Kidney (tissue), 14 donors: ENCODE data around the gene SIGLEC9. TPM values are rescaled to one million over a fixed set of nuclear protein-coding genes. Genes with fewer than 3 reads are reported as not detected.
A peak's percentile ranks its signal among the peaks of the same experiment; 100 is the strongest.
"Not testable (repeated sequence)": the region's sequence is repeated elsewhere in the genome, so short reads cannot be mapped to it uniquely, and the experiment has no call there.

Experiments
- DNase-seq, 5 donors: peaks; one replicate each; pipeline ENCODE4 v3.0.0-alpha.2; 2013 to 2020
- FAIRE-seq: peaks from 2 replicates; lab custom pipeline; 2012; peaks lifted over from hg19 to GRCh38; lab: Jason Lieb, UNC
- H3K27ac ChIP-seq, 2 donors: one replicate each; pipeline ENCODE4 v1.7.0; 2013; ENCODE audit warnings: low read depth in 2 of 2, low read length in 2 of 2, inconsistent platforms in 1 of 2
- H3K27me3 ChIP-seq: one replicate; pipeline ENCODE4 v1.7.1; 2013; ENCODE audit warnings: low read length, inconsistent platforms; ENCODE audit not compliant: control insufficient read depth, insufficient read depth
- H3K36me3 ChIP-seq, 3 donors: one replicate each; pipeline versions ENCODE4 v1.7.0 to v1.7.1; 2013; ENCODE audit warnings: low read length in 3 of 3, control low read depth in 1 of 3, inconsistent platforms in 1 of 3; ENCODE audit not compliant: insufficient read depth in 3 of 3, control insufficient read depth in 2 of 3
- H3K4me1 ChIP-seq, 3 donors: one replicate each; pipeline versions ENCODE4 v1.7.0 to v1.7.1; 2013; ENCODE audit warnings: low read length in 3 of 3, inconsistent platforms in 1 of 3, low read depth in 1 of 3; ENCODE audit not compliant: control insufficient read depth in 2 of 3, insufficient read depth in 2 of 3
- H3K4me3 ChIP-seq, 3 donors: one replicate each; pipeline versions ENCODE4 v1.7.0 to v1.8.1; 2013; ENCODE audit warnings: low read length in 3 of 3, control low read depth in 1 of 3, inconsistent platforms in 1 of 3
- H3K9ac ChIP-seq, 3 donors: one replicate each; pipeline versions ENCODE4 v1.7.0 to v1.7.1; 2013; ENCODE audit warnings: low read length in 3 of 3, control low read depth in 1 of 3, inconsistent platforms in 1 of 3
- H3K9me3 ChIP-seq, 3 donors: one replicate each; pipeline versions ENCODE4 v1.7.0 to v1.7.1; 2013; ENCODE audit warnings: low read length in 3 of 3, control low read depth in 1 of 3, inconsistent platforms in 1 of 3; ENCODE audit not compliant: control insufficient read depth in 2 of 3, insufficient read depth in 1 of 3
- CTCF ChIP-seq: IDR thresholded peaks from 3 replicates; pipeline ENCODE4 v1.5.1; 2012; ENCODE audit warnings: mild to moderate bottlenecking, moderate library complexity, borderline replicate concordance; ENCODE audit not compliant: insufficient read depth; ENCODE audit errors: extremely low read depth
- intact Hi-C: fragments of 100-400 bp; cut with DNase I; formaldehyde crosslinking; loops from one replicate; pipeline ENCODE4 v1.11.1; 2022
- polyA plus RNA-seq: library from polyadenylated mRNA; stranded (reverse); fragments of 350-450 nt; fragmentation: Illumina TruSeq; extraction: RNeasy Lipid Tissue Mini Kit (QIAGEN cat#74804); gene quantifications from one replicate; pipeline ENCODE4 v1.2.3, GENCODE V29; 2014; ENCODE audit warnings: low read depth, low replicate concordance; ENCODE audit not compliant: insufficient read depth
- total RNA-seq: library from RNA; stranded (reverse); fragmentation: NEBNext Ultra II Directional; extraction: Animal tissue kit (Norgen Biotek cat#: 25700); gene quantifications from one replicate; pipeline ENCODE4 v1.2.1, GENCODE V29; 2021
- donor health status: control.
- donor health status: control.
- donor health status: control.
- donor health status: control.
- donor health status: control.
- donor health status: DM: yes; HTN: yes; CAD: no.
- donor health status: Normal renal cell carcinoma (clear cell type).

The SIGLEC9 gene
- total and polyA plus RNA-seq, 2 donors from 2014 or later = 1.6 to 8.1 TPM

- Histone ChIP-seq H3K4me3 (no peak overlapping the region), H3K36me3 (no peaks in the 10 kb centered on the region), H3K9me3 (no peaks in the 10 kb centered on the region), H3K27me3 (no peaks in the 10 kb centered on the region), H3K9ac (no peak overlapping the region), H3K27ac (no peak overlapping the region), H3K4me1 (no peaks in the 10 kb centered on the region)
- no peak for TF ChIP-seq CTCF
- intact Hi-C loops = no loop called here
- FAIRE-seq = no peak
- DNase-seq = peak in 1 of 5 donors; percentile 63
Observed at GRCh38 chr19:51166846-51167490, 42.3 kb downstream of the SIGLEC9 start.

GRCh38 chr19:51168564-51169282 lies 44.0 kb downstream of the SIGLEC9 start:
- Histone ChIP-seq H3K4me1 (no peaks in the 10 kb centered on the region), H3K9ac (no peak overlapping the region), H3K27ac (no peak overlapping the region), H3K9me3 (no peaks in the 10 kb centered on the region), H3K27me3 (no peaks in the 10 kb centered on the region), H3K4me3 (no peak overlapping the region), H3K36me3 (no peaks in the 10 kb centered on the region)
- FAIRE-seq (no peak), DNase-seq (no peak)
- intact Hi-C loops = no loop called here
- no peak for TF ChIP-seq CTCF

- H3K9ac ChIP-seq, H3K27me3 ChIP-seq, H3K4me1 ChIP-seq, H3K36me3 ChIP-seq, H3K4me3 ChIP-seq, H3K27ac ChIP-seq, intact Hi-C loops, H3K9me3 ChIP-seq: not testable (repeated sequence)
- FAIRE-seq = peak; percentile 17
- peak; percentile 63 for TF ChIP-seq CTCF
- peak; percentile 46 to 86 (median 67) for DNase-seq
Observed at GRCh38 chr19:51169283-51169918, 44.7 kb downstream of the SIGLEC9 start.
